Mucosa of stomach (tissue), 1 donor: Measurements from ENCODE around the gene HEXIM2.

Experiments
- H3K27me3 ChIP-seq: one replicate; pipeline ENCODE4 v1.7.0; 2013; ENCODE audit warnings: mild to moderate bottlenecking, low read length; ENCODE audit not compliant: control insufficient read depth, insufficient read depth
- H3K36me3 ChIP-seq: one replicate; pipeline ENCODE4 v1.7.0; 2013; ENCODE audit warnings: low read length; ENCODE audit not compliant: control insufficient read depth, insufficient read depth
- H3K4me1 ChIP-seq: one replicate; pipeline ENCODE4 v1.7.0; 2013; ENCODE audit warnings: mild to moderate bottlenecking, low read length; ENCODE audit not compliant: control insufficient read depth, insufficient read depth
- H3K4me3 ChIP-seq: one replicate; pipeline ENCODE4 v1.7.0; 2013; ENCODE audit warnings: low read length
- H3K9ac ChIP-seq: one replicate; pipeline ENCODE4 v1.7.0; 2013; ENCODE audit warnings: mild to moderate bottlenecking, low read length, moderate library complexity
- H3K9me3 ChIP-seq: one replicate; pipeline ENCODE4 v1.7.0; 2013; ENCODE audit warnings: mild to moderate bottlenecking, low read length, moderate library complexity; ENCODE audit not compliant: control insufficient read depth
- donor health status: Pancreatic carcinoma.

Gene HEXIM2, protein sequence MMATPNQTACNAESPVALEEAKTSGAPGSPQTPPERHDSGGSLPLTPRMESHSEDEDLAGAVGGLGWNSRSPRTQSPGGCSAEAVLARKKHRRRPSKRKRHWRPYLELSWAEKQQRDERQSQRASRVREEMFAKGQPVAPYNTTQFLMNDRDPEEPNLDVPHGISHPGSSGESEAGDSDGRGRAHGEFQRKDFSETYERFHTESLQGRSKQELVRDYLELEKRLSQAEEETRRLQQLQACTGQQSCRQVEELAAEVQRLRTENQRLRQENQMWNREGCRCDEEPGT

DNA sequence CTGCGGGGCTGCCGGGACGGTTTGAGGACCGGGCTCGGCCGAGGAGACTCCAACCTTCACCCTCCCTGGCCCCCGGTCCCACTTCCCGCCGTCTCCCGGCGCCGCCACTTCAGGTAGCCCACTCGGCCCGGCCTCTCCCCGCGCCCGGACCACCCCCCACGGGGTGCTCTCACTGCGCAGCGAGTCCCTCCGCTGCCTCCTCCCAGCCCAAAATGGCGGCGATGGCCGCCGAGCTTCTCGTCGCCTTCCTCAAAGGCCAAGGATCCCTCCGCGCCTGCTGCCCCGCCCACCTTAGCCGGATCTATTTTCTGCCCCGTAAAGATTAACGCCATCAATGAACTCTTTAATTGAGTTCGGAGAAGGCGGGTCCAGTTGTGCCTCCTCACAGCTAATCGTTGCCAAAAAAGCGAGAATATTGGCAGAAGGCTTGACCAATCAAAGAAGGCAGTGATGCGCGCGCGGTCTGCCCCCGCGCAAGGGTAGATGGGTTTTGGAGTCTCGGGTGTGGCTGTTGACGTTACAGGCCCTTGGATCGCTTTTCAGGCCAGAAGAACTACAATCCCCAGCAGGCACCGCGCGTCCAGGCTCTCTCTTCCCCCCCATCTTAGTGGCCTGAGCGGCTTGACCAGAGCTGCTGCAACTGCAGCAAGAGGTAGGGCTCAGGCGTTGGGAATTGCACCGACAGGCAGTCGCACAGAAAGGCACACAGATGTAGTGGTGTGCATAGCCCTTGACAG lies at the start of gene HEXIM2:
TSS of gene HEXIM2 (plus strand) at position 588 of the 737 bp plus-strand sequence. CDS start 919 bp downstream, outside the sequence.
- H3K4me3 ChIP-seq: peak within 1 kb of the TSS; percentile 84
- H3K27me3 ChIP-seq: no peaks in the 10 kb centered on the region
- no peaks in the 10 kb centered on the region for H3K36me3 ChIP-seq
- peak within 1 kb of the TSS; percentile 99 for H3K9ac ChIP-seq
- peaks cover 29% of the 10 kb centered on the region for H3K4me1 ChIP-seq
- no peaks in the 10 kb centered on the region for H3K9me3 ChIP-seq

DNA sequence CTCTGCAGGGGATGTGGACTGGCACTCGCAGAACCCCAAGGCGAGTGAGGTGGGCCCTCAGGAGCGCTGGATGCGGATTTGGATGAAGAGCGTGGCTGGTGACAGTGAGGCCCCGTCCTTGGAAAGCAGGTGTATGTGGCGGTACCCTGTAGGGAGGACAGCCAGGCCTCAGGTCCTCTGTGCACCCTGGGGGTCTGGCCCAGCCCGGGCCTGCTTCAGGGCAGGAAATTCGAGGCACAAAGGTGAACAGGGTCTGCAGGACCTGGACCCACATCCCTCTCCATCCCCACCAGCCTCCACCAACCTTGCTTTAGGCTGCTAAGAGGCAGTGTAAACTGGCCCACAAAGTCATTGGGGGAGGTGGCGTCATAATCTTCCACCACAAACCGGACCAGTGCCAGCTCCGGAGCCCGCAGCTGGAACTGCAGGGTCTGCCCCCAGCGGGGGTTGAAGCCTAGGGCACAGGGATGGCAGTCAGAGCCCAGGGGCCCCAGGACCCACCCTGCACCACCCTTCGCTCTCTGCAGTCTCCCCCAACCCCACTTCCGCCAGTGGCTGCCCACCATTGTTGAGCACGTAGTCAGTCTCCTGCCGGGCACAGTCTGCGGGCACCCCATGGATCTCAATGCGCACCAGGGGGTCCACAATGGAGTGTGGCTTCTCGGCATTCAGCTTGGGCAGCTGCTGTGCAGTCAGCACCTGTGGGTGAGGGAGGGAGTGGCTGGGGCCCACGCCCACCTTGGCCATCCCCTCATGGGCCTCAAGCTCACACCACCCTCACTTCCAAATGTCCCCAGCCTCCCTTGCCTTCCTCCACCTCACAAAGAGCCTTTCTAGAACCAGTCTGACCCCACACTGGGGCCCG lies 48.9 kb upstream of the HEXIM2 start:
- H3K9me3 ChIP-seq: no peaks in the 10 kb centered on the region
- no peak overlapping the region for H3K4me3 ChIP-seq
- peaks cover 5% of the 10 kb centered on the region for H3K4me1 ChIP-seq
- H3K9ac ChIP-seq: no peak overlapping the region
- H3K27me3 ChIP-seq: no peaks in the 10 kb centered on the region
- H3K36me3 ChIP-seq: peaks cover 9% of the 10 kb centered on the region

DNA sequence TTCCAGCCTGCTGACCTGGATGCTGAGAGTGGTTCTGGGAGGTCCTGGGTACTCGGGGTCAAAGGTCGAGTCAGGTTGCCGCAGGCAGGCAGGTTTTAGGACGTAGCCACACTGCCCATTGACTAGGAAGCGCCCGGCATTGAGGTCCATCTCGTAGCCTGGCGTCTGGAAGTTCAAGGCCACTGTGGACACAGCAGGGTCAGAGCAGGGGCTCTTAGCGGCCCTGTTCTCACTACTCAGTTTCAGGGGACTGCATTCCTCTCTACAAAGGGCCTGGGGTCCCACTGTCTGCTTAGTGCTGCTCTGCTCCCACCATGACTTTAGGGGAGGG lies 48.3 kb upstream of the HEXIM2 start:
- Histone ChIP-seq H3K36me3 (peaks cover 9% of the 10 kb centered on the region), H3K4me3 (no peak overlapping the region), H3K27me3 (no peaks in the 10 kb centered on the region), H3K9ac (no peak overlapping the region), H3K4me1 (peaks cover 5% of the 10 kb centered on the region), H3K9me3 (no peaks in the 10 kb centered on the region)

DNA sequence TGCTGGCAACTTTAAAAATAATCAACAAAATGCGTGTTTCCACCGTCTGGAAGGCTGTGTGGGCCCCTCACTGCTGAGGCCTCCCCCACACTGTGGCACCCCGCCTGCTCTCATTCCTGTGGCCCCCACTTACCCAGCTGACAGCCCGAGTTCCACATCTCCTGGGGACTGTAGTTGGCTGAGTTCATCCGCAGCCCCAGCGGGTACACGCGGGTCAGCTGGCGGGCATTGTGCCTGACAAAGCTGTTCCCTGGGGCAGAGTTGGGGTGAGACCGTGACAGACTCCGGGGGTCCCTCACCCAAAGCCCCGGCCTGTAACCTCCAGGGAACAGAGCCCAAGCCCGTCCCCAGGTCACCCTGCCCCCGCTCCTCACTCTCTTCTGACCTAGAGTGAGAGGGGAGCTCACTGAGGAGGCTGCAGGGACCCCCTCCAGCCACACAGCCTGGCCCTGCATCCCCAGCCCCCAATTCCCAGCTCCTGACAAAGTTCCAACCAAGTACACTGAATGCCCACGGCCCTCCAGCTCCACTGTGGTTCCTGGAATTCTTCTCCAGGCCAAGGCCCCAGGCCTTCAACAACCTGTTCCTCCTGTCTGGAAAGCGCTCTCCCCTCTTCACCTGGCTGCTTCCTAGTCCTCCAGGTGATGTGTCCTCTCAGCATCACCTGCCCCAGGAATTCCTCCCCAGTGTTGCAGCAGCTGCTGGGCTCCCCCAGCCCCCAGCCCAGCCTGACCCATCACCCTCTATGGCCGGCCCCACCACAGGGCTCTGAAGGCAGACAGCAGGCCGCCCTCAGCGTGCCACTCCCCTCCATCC lies 47.4 kb upstream of the HEXIM2 start:
- Histone ChIP-seq H3K27me3 (no peaks in the 10 kb centered on the region), H3K9me3 (no peaks in the 10 kb centered on the region), H3K36me3 (peaks cover 9% of the 10 kb centered on the region), H3K4me3 (no peak overlapping the region), H3K4me1 (no peaks in the 10 kb centered on the region), H3K9ac (no peak overlapping the region)

DNA sequence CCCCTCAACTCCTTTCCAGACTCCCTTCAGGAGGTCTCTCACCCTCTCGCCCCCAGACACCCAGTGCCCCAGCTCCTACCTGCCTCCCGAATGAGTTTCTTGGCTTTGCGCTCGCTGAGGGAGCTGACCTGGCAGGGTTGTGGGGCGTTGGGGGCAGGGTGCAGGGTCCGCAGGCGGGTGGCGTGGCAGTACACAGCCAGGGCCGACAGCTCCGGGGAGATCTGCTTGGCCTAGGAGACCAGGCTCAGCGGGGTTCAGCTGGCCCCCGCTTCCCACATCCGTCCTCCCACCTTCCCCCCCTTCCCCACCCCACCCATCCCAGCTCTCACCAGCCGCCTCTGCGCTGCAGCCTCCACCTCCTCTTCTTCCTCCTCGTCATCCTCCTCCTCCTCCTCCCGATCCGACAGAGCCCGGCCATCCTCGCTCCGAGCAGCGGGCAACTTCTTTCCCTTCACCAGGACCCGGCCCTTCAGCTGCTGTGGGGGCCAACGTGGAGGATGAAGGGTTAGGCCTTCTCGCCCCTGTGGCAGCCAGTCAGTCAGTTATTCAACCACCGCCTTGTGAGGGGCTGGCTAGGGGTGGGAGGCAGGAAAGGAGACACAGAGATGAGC lies 46.6 kb upstream of the HEXIM2 start:
- Histone ChIP-seq H3K9ac (no peak overlapping the region), H3K27me3 (no peaks in the 10 kb centered on the region), H3K4me1 (no peaks in the 10 kb centered on the region), H3K36me3 (peaks cover 9% of the 10 kb centered on the region), H3K4me3 (no peak overlapping the region), H3K9me3 (no peaks in the 10 kb centered on the region)

DNA sequence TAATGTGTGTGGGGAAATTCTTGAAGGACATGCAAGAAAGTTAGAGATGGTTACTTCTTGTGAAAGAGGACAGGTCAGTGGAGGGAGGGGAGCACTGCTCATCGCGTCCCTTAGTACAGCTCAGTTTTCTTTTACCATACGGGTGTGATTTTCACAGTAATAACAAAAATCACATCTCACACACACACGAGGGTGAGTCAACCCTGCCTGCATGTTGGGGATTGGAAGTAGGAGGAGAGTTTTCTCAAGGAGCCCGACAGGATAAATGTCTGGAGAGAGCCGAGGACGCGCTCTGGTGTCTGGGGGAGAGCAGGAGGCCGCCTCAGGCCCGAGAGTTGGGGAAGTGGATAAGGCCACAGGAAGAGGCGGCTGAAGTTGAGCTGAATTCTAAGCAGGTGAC lies 45.8 kb upstream of the HEXIM2 start:
- H3K4me1 ChIP-seq: no peaks in the 10 kb centered on the region
- H3K36me3 ChIP-seq: peaks cover 9% of the 10 kb centered on the region
- H3K9ac ChIP-seq: no peak overlapping the region
- H3K4me3 ChIP-seq: no peak overlapping the region
- no peaks in the 10 kb centered on the region for H3K9me3 ChIP-seq
- H3K27me3 ChIP-seq: no peaks in the 10 kb centered on the region

DNA sequence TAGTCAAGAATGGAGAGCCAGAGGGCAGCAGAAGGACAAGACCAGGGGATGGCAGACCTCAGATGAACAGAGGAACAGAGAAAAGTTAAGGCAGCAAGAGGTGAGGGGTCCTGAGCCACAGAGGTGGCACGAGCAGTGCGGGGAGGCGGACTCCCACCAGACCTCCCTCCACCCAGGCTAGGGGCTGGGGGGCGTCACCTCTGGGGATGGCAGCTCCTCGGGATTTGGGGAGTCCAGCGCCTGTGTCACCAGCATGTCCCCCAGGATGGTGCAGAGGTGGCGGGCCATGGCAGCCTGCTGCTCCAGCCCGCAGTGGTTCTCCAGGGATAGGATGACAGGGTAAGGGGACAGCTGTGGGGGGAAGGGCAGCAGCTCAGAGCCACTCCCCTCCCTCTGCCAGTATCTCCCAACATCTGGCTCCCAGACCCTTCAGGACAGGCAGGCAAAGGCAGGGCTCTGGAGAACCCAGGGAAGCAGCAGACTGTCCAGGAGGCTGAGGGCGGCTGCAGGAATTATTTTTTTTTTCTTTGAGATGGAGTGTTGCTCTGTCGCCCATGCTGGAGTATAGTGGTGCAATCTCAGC lies 45.1 kb upstream of the HEXIM2 start:
- no peak overlapping the region for H3K9ac ChIP-seq
- H3K36me3 ChIP-seq: peaks cover 9% of the 10 kb centered on the region
- H3K4me1 ChIP-seq: no peaks in the 10 kb centered on the region
- no peak overlapping the region for H3K4me3 ChIP-seq
- H3K9me3 ChIP-seq: no peaks in the 10 kb centered on the region
- H3K27me3 ChIP-seq: no peaks in the 10 kb centered on the region

DNA sequence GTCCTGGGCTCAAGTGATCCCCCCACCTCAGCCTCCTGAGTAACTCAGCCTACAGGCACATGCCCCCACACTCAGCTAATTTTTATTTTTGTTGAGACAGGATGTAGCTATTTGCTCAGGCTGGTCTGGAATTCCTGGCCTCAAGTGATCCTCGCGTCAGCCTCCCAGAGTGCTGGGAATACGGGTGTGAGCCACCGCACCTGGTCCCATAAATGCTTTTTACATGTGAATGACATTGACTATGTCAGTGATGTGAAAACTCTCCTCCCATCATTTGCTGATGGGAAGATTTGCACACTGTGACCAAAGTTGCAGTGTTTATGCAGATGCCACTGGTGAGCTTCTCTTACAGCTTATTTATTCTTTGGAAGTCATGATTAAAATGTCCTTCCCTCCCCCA lies 44.3 kb upstream of the HEXIM2 start:
- Histone ChIP-seq H3K9me3 (no peaks in the 10 kb centered on the region), H3K4me3 (no peak overlapping the region), H3K36me3 (peaks cover 5% of the 10 kb centered on the region), H3K9ac (no peak overlapping the region), H3K4me1 (peaks cover 8% of the 10 kb centered on the region), H3K27me3 (no peaks in the 10 kb centered on the region)

DNA sequence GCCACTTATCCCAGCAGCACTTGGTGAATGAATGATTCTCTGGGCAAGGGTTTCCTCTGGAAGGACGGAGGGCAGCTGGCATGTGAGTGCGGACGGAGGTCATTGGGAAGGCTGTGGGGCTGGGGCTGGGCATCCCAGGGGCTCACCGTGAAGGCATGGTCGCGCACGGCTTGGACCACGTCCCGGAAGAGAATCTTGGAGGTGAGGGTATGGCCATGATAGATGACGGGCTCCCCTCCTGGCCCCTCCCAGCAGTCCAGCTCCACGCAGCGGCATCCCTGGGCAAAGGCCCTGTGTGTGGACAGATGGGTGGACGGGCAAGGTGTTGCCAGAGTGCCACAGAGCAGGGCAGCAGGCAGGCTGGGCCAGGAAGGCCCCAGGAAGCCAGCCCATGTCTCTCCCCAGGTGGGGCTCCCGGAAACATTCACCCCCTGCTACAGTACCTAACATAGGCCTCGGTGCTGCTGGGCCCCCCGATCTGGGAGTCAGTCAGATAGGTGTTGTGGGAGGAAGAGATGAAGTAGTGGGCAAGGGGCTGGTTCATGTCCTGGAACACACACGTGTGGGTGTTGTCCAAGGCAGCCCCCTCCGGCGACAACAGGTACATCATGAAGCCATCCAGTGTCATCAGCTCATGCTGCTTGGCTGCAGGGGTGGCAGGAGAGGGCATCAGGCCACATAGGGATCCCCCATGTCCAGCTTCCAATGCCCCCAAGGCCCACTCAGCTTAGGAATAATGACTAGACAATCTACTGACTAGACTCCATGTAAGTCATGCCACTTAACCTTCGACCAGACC lies 43.6 kb upstream of the HEXIM2 start:
- peaks cover 3% of the 10 kb centered on the region for H3K36me3 ChIP-seq

DNA sequence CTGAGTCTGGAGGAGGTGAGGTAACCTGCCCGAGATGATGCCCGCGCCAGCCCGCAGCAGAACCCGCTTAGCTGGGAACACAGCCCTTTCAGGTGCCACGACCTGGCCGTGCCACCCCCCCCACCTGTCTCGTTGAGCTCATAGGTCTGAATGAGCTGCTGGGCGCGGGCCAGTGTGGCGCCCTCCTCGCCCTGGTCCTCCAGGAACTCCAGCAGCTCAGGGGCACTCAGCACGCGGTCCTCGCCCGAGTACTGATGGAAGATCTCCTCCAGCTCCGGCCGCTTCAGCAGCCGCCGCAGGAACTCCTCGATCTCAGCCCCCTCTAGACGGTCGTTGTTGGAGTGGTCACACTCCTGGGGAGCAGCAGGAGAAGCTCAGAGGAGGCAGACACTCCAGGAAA lies 43.0 kb upstream of the HEXIM2 start:
- Histone ChIP-seq H3K4me3 (no peak overlapping the region), H3K27me3 (no peaks in the 10 kb centered on the region), H3K4me1 (peaks cover 21% of the 10 kb centered on the region), H3K36me3 (no peaks in the 10 kb centered on the region), H3K9me3 (no peaks in the 10 kb centered on the region), H3K9ac (no peak overlapping the region)

More for the DNA sequence above, 43.6 kb upstream of the HEXIM2 start:
- H3K4me1 ChIP-seq: peaks cover 15% of the 10 kb centered on the region
- no peak overlapping the region for H3K4me3 ChIP-seq
- no peak overlapping the region for H3K9ac ChIP-seq
- no peaks in the 10 kb centered on the region for H3K27me3 ChIP-seq
- no peaks in the 10 kb centered on the region for H3K9me3 ChIP-seq
